Stimulated activated CD4-positive, alpha-beta T cell treated with anti-CD3 and anti-CD28 coated beads, TNF-alpha, amount 100 ng/mL, for 48 hours (primary cell): ENCODE results near the gene GDPD5.

Experiments used
- DNase-seq, 3 donors: peaks; one replicate each; pipeline ENCODE4 v3.0.0-alpha.2; 2020; ENCODE audit warnings: low read depth in 3 of 3

GDPD5 gene

DNA sequence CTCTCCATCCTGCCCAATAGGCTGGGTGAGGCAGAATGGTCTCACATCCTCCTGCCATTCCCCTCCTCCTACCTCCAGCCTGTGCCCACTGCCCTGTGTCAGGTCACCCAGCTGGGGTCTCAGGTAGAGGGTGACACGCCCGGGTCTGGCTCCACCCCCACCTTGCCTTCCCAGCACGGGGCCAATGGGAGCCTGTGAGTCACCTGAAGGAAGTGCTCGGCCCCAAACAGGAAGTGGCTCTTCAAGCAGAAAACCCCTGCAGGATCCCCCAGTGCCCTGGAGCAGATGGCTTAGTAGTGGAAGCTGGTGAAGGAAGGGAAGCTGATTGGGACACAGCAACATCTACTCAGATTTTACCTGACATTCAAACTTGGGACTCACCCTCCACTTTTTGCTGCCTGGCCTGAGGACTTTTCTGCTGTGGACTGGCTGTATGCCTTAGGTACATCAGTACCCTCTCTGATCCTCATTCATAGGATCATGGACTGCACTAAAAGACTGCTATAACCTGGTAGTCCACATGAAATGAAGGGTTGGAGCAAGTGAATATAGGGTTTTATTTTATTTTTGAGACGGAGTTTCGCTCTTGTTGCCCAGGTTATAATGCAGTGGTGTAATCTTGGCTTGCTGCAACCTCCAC, 33.4 kb downstream of the GDPD5 start:
- DNase-seq = peak; percentile 25 to 53 (median 36)

DNA sequence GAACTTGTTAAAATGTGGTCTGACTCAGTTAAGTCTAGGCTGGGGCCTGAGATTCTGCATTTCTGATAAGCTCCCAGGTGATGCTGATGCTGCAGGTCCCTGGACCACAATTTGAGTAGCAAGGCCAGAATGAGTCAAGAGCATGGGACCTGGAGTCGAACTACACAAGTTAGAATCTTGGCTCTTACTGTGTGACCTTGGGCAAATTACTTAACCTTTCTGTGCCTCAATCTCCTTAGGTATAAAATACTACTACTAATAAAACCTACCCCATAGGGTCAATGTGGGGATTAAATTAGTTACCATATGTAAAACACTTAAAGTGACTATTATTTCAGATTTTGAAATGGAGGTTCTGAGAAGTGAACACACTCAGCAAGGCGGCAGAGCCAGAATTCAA, 34.3 kb downstream of the GDPD5 start:
- no peak for DNase-seq

DNA sequence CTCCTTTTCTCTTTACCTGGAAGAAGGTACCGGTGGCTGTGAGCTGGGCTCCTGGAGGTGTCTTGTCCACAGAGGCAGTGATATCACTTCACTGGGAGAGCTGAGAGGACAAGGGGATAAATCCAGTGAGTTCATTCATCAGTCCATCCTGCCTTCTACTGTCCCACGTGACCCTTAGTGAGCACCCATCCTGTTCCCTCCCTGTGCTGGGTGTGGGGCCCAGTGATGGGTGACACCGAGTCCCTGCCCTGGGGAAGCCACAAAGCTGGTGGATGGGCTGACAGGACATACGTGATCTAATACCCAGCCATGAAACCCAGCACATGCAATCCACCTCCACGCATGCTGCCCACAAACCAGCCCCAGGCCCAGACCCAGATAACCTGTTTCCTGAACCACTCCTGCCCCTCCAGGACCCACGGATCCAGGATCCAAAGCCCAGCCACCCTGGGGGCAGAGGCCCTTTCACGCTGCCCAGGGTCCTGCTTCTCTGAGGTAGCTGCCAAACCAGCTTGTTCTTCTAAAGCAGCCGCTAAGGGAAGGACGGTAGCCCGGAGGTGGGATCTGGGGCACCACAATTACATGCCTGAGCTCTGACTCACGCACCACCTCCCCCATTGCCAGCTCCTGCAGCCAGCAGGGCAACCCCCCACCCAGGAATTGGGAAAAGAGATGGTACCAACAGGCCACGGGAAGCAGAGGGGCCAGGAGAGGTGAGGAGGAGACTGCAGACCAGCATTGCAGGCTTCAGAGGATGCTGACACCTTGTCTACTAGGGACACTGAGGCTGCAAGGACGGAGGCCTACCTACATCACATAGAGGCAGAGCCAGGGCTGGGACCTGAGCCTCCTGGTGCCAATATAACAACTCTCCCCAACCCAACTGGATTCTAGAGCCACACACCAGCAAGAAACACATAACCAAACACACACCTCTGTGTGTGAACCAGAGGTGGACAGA, 35.2 kb downstream of the GDPD5 start:
- DNase-seq = no peak

DNA sequence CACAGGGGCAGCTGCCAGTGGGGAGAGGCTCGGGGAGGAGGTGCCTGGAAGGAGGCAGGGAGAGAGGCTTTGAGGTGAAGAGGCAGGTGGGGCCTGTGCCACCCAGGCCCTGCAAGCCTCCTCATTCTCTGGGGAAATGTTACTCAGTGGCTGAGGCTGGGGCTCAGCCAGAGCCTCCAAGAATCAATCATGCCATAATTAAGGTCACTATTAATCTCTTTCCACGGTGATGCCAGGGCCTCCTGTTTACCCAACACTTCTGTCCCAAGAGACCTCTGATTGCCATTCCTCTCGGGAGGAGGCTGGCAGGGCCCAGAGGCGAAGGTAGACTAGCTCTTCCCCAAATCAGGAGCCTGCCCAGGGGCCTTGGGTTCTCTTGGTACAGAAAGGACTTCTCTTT, 38.4 kb downstream of the GDPD5 start:
- no peak for DNase-seq

DNA sequence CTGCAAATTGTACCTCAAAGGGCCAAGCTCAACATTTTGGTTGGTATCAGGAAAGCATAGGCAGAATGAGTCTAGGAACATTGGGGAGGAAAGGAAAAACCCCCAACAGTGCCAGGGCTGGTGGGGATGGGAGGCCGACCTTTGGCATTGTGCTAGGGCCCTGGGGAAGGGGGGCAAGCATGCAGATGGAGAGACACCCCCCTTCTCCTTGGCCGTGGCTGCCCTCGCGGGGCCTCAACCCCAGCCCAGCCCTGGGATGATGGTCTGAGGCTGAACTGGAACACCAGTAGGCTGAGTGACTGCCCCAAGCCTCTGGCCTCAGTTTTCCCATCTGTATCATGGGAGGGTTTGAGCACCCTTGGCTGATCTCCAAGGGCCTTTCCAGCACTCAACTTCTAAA, 40.0 kb downstream of the GDPD5 start:
- DNase-seq = no peak

DNA sequence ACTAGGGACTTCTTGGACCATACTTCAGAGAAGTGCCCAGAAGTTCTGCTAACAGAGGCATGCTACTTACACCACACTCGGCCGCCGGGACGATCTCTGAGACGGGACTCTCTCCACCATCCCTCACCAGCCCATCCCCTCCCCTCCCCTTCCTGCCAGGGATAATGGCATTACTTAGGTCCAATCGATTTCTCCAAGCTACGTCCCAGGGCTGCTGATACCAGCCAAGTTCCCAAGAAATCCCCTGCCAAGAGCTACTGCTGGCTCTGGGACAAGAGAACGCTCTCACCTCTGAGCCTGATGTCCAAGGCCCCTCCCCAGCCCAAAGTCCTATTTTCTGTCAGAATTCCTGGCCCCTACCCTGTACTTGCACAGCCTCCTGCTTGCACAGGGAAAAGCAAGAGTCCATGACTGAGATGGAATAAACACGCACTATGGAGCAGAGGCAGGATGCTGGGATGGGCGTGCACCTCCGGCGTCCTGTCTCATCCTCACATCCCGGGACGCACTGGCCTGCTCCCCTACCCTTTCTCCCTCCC, 42.7 kb downstream of the GDPD5 start:
- DNase-seq = no peak

DNA sequence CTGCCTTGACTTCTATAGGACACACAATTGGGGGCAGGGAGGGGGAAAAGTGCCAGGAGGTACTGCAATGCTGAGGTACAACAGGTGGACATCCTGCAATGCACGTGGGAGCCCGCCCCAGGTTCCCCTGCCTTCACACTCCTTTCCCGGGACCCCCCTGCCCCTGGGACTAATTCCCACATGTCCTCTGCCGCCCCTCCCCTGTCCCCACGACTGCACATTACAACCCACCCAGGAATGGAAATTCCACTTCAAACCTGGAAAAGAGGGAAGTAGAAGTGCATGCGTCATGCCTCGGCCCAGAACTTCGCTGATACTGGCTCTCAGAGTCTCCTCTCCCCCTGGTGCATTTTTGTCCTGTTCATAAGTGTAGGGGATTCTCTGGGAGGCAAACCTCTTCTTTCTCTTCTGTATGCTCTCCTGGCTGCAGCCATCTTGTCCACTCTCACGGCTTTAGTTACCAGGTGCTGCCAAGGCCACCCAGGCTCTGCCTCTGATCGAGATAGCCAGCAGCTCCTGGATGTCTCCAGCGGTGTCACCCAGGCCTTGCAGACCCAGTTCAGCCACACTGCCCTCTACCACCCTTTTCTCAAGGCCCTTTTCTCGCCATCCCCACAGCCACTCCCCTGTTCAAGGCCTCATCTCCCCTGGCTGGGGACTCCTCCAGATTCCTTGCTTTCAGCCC, 43.7 kb downstream of the GDPD5 start:
- DNase-seq = no peak

DNA sequence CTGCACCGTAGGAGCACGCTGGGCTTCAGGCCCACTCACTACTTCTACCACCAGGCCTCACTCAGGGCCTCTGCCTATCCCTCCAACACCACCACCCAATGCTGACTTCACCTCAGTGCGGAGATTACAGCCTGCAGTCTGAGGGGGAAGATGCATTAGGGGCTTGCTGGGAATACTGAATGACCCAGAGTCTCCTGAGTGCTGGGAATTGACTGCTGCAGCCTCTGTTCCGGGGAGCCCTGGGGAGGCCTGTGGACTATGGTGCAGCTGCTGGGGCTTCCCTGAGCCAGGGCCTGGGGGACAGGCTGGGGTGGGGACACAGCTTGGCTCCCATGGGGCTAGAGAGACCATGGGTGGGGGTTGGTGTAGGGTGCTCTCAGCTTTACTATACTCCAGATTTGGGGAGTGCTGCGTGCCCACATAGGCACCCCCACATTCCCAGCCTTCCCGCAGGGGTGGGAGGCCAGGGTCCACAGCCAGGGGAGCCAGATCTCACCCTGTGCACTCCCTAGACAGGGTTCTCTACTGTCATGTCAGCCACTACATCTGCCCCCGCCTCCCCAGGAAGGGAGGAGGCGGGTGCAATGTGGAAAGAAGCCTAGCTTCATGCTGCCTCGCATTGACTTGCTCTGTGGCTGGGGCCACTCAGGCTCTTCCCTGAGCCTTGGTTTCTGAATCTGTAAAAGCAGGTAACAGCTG, 44.4 kb downstream of the GDPD5 start:
- DNase-seq = no peak

DNA sequence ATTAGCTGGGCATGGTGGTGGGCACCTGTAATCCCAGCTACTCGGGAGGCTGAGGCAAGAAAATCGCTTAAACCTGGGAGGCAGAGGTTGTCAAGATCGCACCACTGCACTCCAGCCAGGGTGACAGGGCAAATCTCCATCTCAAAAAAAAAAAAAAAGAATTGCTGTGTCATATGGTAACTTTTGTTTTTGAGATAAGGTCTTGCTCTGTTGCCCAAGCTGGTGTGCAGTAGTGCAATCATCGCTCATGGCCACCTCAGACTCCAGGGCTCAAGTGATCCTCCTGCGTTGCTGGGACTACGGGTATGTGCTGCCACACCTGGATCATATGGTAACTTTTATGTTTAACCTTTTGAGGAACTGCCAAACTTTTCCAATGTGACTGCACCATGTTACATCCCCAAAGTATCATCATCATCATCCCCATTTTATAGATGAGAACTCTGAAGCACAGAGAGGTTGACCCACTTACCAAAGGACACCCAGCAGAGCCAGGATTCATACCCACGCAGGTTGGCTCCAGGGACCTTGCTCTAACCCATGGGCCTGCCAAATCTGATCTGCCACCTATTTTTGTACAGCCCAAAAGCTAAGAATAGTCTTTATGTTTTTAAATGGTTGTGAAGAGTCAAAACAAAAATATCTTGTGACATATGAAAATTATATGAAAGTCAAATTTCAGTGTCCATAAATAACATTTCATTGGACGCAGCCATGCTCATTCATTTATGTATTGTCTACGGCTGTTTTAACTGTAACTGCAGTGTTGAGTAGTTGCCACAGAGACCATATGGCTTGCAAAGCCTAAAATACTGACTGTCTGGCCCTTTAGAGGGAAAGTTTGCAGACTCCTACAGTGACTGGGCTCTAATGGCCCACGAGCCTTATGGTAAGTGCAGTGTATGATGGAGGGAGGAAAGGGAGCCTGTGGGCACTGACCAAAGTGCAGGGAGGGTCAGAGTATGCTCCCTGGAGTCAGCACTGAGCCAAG, 45.3 kb downstream of the GDPD5 start:
- no peak for DNase-seq

DNA sequence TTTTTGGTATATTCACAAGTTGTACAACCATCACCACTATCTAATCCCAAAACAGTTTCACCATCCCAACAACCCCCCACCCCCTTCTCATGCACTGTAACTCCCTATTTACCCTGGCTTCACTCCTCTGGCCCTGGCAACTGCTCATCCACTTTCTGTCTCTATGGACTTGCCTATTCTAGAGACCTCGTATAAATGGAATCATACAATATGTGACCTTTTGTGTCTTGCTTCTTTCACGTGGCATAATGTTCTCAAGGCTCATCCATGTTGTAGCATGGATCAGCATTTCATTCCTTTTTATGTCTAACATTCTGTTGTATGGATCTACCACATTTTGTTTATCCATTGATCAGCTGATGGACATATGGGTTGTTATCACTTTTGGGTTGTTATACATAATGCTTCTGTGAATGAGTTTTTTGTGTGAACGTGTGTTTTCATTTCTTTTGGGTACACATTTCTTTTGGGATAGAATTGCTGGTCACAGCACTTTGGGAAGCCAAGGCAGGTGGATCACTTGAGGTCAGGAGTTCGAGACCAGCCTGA, 46.1 kb downstream of the GDPD5 start:
- no peak for DNase-seq

DNA sequence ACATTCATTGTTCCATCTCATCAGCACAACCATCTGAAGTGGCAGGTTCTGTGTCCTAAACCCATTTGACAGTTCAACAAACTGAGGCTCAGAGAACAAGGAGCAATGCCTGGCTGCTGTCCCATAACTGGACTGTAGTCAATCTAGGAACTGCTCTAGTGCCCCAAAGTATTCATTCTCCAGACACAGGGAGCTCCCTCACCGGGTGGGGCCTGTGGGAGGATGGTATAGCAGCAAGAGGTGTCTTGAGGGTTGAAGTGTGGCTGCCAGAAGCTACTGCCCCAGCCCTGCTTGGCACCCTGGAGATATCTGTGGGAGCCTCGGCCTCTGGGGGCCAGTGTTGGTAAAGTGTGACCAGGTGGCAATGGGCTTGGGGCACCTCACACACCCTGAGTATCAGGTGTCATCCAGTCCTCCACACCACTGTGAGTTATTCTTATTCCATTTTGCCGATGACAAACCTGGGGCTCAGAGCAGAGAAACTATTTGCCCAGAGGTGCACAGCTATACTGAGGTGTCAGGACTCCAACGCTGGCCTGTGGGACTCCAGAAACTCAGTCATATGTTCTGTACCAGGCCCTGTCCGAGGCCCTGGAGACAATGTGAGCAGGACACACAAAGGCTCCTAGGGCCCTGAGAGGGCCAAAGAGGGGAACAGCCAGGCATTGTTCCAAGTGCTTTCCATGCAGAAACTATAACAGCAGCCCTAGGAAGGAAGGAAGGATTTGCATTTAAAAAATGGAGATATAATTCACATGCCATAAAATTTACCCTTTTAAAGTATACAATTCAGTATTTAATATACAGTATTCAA, 46.8 kb downstream of the GDPD5 start:
- DNase-seq = no peak

DNA sequence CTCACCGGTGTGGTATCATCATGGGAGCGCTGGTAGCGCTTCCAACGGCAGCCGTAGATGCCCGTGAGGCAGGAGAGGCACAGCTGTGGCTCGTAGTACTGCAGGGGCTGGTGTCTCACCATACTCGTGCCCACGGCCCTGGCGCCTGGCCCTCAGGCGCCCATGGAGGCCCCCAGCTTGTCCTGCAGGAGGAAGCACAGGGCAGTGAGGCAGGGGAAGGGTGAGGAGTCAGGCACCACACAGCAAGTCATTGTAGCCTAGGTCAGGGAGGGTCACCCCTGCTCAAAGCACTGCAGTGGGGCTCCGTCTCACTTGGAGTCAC, 48.2 kb downstream of the GDPD5 start:
- no peak for DNase-seq

DNA sequence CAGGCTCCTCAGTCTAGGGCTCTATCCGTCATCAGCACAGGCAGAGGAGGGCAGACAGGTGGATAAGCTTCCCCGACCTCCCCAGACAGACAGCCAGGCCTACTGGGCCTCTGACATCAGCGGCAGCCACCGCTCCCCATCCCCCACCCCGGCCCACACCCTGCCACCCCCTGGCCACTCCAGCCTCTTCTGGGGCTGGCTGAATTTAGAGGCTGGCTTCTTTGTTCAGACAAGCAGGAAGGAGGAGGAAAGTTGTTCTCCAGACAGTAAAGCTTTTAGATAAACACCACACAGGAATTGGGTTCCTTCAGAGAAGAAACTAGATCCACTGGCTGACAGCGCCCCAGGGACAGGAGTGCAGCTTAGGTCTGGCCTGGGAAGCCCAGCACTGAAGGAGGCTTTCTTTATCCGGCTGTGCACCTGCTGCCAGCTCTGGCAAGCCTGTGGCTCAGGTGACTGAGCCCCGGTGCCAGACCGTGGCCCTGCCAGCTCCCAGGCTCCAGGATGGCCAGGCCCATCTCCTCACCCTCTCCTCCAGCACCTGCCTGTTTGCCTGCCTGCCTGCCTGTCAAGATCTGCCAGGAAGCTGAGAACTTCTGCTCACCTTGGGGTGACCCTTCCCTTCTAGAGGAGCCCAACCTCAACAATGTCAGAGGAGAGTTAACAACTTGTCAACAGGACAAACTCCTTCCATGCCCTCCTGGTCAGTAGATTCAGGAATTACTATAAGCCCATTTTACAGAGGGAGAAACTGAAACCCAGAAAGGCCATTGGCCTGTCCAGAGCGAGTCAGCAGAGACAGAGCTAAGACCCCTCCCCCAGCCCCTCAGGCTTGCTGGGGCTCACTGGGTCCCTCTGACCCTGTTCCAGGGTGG, 48.8 kb downstream of the GDPD5 start:
- no peak for DNase-seq

DNA sequence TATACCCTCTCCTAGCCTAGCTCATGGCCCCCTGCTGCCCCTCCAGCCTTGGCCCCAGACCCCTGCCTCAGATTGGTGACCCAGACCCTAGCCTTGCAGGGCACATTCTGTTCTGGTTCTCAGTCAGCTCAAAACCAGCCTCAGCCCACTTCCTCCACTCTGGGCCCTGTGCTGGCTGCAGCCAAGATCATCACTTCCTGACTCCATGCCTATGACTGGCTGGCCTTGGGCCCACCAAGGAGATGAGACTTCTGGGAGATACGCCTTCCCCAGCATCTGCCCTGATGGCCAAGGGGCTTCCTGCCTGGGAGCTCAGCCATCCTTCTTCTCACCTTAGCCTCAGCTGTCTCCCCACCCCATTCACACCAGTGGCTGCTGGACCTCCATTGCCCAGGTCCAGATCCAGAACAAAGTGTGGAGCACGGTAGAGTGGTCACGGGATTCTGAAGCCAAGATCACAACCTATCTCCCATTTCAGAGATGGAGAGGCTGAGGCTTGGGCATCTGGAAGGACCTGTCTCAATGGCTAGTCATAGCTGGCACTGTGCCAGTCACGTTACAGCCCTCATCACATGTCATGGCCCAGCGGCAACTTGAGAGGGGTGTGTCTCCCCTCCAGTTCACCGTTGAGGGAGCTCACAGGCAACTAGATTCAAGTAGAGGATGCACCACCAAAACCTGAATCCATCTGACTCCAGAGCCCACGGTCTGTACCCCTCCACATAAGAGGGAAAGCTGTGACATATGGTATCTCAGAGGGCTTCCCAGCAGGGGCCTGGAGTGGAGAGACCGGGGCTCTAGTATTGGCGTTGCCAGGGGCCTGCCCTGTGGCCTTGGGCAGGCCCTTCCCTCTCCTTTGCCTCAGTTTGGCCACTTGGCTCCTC, 49.7 kb downstream of the GDPD5 start:
- no peak for DNase-seq

DNA sequence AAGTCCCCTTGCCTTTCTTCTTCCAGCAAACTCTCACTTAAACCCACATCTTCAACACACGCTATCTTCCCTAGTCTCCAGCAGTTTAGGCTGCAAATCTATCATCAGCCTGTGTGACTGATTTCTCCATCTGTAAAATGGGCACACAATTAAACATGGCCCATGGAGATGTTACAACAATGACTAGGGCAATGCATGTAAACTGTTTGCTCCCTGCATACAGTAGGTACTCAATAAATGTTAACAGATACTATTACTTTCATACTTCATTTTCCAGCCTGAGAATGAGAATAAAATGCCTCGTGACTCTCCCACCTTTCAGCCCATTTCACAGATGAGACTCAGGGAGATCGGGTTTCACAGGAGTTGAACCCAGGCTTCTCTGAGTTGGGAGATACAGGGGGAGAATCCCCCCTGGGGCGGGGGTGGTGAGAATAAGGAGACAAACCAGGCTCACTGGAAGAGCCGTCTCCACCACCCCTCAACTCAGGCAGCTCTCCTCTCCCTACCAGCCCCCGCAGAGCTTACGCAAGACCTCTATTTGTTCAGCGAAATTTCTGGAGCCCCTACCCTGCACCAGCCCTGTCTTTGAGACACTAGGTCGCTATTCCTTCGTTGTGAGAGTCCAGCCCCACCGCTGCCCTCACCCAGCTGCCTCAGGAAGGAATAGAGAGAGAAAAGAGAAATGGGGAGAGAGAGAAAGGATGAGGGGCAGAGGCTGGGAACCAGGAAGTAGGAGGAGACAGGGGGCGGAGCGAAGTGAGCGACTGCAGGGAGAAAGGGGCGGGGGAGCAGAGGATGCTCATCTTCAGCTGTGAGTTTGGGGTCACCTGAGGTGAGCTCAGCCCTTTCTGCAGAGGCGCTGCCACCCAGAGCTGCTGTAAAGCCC, 50.6 kb downstream of the GDPD5 start:
- DNase-seq = peak in 2 of 3 donors; percentile 29 to 64

DNA sequence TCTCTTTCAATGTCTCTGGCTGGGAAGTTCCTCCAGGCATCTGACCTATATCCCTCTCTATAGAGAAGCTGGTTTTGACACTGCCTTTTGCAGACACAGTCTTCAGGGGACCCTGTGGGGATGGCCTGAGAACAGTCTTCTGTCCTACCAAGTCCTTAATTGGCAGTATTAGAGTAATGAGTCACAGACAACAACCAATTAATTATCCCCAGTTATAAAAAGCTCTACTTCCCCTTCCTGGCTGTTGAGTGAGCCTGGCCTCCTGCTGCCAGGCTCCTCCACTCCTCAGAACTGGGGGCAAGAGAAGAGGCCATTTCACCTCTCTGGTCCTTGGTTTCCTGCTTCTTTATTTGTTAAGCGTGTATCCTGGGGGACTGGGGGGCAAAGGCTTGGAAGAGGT, 51.5 kb downstream of the GDPD5 start:
- DNase-seq = no peak
